GOT3 (cell line): ENCODE data around the gene SDC1.
"Not testable (repeated sequence)": the region's sequence is repeated elsewhere in the genome, so short reads cannot be mapped to it uniquely, and the experiment has no call there.

Source experiments
- DNase-seq: peaks from one replicate; lab custom pipeline; 2025; ENCODE audit warnings: mixed read lengths; lab: John Stamatoyannopoulos, UW

Gene SDC1, protein sequence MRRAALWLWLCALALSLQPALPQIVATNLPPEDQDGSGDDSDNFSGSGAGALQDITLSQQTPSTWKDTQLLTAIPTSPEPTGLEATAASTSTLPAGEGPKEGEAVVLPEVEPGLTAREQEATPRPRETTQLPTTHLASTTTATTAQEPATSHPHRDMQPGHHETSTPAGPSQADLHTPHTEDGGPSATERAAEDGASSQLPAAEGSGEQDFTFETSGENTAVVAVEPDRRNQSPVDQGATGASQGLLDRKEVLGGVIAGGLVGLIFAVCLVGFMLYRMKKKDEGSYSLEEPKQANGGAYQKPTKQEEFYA

DNA sequence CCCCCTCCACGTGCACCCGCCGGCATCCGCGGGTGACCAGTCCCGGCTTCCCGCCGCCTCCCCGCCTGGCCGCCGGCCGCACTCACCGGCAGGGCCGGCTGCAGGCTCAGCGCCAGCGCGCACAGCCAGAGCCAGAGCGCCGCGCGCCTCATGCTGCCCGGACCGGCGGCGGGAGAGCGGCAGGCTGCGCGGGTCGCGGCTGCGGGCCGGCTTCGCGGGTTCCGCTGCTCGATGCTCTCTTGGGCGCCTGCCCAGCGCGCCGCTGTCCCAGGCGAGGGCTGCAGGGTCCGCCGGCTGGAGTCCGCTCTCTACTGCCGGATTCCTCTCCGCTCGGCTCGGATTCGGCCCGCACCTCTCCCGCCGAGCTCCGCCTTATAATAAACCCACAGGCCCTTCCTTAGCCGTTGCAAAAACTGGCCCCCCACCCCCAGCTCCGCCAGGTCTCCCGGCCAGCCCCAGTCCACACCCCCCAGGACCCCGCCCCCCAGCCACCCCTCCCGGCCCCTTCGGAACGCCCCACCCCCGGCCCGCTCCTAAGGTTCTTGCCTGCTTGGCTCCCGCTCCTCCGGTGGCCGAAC, at the start of gene SDC1:
SDC1 (minus strand) TSS at position 415 of the 578 bp plus-strand sequence; CDS start at position 152, 263 bp downstream.
- DNase-seq: no peak

DNA sequence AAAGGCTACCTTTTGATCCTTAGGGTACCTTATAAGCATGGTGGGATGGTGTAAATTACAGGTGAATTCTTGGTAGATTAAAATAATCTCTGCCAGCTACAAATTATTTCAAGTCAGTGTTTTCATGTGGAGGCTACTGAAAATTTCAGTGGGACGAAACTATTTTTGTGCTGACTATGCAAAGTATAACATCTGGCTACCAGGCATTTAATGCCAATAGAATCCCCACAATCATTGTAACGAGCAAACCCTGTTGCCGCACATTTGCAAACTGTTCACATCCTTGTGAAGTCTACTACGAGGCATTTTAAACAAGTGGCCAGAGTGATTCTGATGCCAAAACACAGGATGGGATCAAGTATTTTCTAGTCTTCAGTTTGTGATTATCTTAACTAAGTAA, 48.1 kb upstream of the SDC1 start:
- no peak for DNase-seq

DNA sequence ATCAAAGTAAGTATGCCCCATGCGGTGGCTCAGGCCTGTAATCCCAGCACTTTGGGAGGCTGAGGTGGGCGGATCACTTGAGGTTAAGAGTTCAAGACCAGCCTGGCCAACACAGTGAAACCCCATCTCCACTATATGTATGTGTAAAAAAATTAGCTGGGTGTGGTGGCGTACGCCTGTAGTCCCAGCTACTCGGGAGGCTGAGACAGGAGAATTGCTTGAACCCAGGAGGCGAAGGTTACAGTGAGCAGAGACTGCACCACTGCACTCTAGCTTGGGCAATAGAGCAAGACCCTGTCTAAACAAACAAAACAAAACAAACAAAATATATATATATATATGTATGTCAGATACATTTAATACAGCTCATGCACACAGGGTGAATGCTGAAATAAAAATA, 43.4 kb upstream of the SDC1 start:
- not testable (repeated sequence) for DNase-seq

DNA sequence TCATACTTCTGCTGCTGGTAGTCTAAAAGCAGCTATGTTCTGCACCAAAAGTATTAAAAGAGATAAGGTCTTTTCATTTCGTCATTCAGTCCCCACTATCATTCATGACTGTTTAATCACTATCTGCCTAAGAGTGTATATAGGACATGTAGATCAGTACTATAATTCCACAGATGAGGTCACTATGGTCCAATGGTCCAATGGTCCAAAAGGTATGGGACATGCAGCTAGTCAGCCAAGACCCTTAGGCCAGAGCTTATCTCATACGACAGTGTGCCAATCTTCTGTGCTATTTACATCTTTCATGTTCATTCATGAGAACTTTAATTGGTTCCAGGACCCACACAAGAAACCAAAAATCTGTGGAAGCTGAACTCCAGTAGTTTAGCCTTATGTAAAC, 42.6 kb upstream of the SDC1 start:
- DNase-seq: no peak

DNA sequence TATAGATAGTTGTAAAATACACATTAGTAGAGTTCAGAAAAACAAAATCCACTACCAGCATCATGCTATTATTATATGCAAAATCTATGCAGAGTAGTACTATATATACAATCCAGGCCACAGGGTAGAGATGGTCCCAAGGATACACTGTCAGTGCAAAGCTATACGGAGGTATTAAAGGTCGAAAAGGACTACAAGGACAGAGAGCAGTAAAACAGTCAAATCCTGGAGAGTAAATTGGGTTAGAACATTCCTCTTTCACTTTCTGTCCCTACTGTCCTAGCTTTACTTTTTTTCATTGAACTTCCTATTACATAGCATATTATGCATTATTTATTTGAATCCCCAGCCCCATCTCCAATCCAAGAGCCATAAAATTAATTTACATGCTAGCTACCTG, 39.7 kb upstream of the SDC1 start:
- DNase-seq: no peak

DNA sequence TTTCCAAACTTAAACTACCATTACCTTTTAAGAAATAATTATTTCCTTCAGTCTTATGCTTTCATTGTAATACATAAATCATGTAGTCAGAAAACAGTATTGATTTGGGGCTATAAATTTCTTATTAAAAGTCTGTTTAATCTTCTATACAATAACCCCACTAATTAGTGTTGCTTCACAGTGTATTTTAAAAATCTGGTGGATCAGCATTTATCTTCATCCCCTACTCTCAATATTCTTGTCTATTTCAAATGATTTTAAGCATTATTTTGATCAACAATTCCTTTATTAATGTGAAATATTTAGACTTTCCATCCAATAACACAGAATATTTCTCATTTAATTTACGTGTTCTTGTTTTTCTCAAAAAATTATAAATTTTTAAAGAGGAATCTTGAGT, 32.5 kb upstream of the SDC1 start:
- DNase-seq: no peak

DNA sequence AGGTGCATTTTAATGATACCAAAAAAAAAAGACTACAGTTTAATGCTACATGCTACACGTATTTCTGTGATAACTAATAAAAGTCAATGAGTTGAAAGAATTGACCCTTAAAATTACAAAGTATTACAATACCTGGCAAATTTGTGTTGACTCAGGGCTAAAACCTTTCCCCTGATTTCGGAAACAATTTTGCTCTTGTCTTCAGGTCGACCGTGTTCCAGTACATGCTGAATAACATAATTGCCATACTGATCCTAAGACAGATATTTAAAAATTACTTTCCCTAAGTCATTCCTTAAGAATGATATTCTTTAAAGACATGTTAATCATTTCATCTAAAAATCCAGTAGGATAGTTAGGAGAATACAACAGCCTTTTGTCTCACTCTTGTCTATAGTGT, 29.8 kb upstream of the SDC1 start:
- no peak for DNase-seq

DNA sequence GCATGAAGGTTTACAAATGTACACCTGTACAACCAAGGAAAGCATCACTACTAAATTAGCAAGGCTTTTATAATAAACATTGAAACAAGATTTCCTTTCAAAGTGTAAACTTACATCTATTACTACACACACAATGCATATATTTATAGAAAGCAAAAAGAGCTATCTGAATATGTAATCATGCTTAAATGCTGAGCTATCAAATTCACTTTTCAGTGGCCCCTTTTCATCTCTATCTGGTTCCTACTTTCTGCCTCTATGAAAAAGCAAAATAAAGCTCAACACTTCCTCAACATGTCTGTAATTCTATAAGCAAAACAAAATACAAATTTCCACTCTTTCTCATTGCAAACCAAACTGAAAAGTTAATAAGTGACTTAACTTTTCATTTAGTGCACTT, 25.5 kb upstream of the SDC1 start:
- DNase-seq: no peak

DNA sequence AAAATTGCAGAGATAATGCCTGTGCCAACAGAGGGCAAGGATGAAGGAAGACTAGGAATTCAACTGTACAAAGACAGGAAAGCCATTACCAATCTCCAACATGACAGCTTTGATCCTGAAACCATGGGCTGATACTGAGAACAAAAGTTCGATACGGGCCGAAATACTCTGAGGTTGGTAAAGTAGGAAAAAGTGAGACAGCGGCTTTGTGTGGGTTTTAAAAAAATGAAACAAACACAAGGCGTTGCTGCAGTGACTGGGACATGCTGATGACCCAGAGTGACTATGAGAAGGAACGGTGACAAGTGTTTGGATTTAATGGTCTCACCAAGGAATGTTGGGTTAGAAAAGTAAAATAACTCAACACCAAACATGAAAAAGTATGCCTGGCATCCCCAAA, 24.2 kb upstream of the SDC1 start:
- no peak for DNase-seq

DNA sequence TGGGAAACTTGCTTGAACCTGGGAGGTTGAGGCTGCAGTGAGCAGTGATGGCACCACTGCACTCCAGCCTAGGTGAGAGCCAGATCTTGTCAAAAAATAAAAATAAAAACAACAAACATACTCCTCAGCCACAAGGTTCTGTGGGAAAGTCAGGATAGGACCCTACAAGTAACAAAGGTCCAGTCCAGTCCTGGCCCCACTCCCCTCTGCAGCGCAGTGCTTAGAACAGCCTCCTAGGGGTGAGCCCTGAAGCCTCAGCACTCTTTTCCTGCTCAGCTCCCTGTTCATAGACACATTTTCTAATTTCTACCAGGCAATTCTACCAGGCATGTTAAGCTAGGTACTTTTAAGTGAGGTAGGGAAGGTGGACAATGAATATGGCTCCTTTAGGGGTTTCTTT, 22.2 kb upstream of the SDC1 start:
- DNase-seq: no peak

DNA sequence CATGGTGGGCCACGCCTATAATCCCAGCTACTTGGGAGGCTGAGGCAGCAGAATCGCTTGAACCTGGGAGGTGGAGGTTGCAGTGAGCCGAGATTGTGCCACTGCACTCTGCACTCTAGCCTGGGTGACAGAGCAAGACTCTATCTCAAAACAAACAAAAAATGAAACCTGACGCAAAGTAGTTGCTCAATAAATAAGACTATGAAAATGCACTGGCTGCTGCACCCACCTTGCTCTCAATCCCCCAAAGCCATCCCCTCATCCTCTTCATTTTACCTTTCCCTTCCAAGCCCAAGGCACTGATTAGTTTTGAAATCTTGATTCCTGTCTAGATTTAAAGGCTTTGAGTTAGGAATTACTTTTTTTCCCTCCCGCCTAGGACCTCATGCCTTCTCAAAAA, 18.7 kb upstream of the SDC1 start:
- not testable (repeated sequence) for DNase-seq

DNA sequence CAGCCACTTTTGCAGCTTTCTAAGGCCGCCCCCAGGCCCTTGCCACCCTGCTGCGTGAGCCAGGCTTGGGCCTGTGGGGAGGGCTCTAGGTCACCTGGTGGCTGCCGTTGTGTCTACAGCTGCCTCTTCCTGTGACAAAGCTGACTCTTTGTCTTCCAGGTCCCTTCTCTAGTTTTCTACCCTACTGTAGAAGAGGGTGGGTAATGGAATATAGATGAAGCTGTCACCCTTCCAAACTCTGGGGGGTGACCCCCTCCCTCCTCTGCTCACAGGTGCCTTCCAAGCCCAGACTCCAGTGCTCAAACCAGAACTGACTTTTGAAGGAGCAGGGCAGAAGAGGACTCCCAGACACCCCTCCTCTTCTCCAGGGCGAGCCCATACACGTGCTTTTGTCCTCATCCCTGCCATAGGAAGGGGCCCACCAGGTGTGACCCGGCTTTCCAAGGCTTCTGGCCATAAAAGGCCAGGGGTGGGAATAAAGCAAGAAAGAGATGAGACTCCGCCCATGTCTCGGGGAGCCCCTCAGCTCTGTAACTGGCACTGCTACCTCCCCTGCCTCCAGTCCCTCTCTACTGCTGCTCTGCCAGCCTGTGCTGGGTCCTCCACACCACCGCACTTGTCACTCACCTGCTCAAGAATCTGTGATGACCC, 17.9 kb upstream of the SDC1 start:
- DNase-seq: no peak

DNA sequence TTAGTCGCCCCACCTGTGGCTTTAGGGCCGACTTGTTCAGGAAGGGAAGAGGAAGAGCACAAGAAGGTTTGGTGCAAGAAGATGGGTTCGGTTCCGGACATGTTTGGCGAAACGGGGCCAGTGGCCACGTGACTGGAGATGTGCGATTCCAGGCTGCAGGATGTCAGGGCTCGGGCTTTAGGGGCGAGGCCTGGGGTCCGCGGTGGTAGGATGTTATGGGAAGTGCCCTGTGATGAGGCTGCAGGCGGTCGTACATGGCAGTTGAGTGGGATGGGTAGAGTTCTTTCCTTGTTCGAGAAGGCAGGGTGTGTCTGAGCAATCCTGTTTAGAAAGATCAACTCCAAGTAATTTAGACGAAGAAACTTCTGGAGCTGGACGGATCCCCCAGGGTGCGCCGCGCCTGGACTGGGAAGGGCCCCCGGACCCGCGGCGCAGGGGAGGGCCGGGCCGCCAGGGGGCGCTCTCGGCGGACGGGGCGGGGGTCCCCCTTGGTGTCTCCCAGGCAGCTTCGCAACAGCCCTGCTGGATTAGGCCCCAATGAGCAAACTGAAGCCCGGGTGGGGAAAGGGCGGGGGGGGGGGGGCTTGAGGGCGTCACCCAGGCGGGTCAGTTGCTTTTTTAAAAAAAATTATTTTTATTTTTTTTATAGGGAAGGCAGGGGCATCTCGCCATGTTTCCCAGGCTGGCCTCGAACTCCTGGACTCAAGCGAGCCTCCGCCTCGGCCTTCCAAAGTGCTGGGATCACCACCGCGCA, 17.2 kb upstream of the SDC1 start:
- DNase-seq: no peak

DNA sequence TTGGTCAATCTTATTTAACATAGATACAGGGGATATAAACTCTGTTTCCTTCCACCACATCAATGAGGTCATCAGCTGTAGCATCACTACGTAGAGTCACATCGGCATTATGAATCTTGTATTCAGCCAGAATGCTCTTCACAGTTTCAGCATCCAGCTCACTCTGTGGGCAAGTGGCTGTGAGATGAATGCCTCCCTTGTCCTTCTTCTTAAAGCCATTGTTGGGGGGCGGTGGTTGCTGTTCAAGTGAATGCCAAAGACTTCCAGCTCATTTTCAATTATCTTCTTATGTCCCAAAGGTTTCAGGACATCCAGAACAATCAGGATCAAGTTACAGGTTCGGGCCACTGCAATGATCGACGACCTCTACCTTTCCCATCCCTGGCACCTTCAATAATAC, 15.4 kb upstream of the SDC1 start:
- DNase-seq: not testable (repeated sequence)

DNA sequence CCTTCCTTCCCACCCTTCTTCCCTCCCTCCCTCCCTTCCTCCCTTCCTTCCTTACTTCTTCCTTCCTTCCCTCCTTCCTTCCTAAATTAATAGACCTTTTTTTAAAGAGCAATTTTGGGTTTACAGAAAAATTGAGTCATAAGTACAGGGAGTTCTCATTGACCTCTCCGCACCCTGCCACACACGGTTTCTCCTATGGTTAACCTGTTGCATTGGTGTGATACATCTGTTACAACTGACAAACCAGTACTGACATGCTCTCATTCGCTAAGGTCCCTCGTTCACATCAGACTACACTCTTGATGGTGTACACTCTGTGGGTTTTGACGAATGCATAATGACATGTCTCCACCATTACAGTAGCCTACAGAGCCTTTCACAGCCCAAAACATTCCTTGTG, 11.6 kb upstream of the SDC1 start:
- DNase-seq: no peak

DNA sequence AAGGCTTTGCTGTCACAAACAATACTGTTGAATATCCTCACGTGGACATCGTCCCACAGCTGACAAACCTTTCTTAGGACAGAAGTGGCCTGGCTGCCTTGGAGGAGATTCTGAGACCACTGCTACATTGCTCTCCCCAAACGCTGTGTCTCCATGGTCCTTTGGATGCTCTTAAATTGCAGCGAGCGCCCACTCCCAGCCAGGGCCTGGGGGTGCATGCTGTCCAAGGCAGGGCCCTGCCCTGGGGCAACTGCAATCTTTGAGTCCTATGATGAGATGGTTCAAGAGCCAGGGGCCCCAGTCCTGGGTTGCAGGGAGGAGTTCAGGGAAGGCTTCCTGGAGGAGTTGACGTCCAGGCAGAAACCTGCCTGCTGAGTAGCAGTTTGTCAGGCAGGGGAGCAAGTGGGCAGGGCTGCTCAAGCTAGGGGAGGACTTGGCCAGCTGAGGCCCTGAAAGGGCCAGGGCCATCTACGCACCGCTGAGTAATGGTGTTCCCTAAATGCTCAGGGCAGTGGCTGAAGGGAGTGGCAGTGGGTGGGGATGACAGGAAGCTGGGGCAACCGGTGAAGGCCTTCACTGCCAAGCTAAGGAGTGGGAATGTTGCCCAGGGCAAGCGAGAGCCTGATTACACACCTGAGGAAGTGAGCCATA, 10.8 kb upstream of the SDC1 start:
- no peak for DNase-seq

DNA sequence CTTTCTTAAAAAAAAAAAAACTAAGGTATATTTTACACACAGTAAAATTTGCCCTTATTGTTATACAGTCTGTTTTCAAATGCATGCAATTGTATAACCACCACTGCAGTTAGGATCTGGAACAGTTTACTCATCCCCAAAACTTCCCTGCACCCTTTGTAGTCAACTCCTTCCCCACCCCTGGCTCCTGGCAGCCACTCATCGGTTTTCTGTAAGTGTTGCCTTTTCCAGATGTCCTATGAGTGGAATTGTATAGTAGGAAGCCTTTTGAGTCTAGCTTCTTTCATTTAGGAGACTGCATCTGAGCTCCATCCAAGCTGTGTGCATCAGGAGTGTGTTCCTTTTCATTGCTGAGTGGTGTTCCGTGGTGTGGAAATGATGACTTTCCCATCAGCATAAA, 9.7 kb upstream of the SDC1 start:
- not testable (repeated sequence) for DNase-seq

DNA sequence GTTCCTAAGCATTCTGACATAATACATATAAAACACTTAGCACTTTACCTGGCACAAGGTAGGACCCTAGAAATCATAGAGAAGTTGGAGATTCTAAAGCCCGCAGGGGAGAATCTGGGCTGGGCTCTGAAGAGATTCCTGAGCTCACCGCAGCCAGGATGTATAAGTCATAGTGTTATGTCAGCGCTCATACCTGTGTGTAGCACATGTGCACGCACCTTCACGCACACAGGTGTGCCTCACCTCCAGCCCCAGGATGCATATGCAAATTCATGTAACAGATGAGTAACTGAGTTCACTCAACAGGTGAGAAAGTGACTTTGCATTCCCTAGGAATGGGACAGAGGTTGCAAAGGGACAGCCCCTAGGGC, 7.9 kb upstream of the SDC1 start:
- no peak for DNase-seq

DNA sequence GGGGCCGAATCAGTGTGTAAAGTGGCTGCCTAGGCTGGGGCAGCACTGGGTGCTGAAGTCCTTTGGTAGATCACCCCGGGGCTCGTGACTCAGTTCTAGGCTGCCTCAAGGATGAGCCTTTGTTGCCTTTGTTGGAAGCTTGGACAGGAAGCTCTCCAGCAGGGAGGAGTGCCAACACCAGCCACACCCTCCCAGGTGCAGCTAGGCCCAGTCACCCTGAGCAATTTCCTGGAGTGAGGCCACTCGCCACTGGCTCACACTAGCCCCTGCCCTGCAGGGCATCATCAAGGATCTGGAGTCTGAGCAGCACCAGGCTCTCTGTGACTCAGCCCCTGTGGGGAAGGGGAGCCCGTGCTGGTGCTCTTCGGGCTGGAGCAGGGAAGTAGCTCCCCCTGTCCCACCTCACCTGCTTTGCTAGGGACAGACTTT, 6.7 kb upstream of the SDC1 start:
- no peak for DNase-seq

DNA sequence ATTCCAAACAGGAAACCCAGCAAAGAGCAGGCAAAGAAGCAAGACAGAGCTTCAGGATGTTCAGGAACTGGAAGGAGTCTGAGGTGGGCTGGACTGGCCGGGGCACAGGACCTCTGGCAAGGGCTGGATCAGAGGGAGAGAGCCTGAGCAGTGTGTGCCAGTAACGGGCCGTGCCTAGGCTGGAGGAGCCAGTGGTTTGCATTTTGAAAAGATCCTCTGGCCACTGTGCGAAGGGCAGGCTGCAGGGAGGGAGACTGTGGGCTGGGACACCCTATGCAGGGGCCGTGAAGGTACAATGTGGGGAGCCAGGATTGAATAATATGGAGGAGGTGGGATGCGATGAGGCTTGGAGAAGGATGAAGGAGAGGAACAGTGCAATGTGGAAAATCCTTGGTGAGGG, 6.2 kb upstream of the SDC1 start:
- no peak for DNase-seq

DNA sequence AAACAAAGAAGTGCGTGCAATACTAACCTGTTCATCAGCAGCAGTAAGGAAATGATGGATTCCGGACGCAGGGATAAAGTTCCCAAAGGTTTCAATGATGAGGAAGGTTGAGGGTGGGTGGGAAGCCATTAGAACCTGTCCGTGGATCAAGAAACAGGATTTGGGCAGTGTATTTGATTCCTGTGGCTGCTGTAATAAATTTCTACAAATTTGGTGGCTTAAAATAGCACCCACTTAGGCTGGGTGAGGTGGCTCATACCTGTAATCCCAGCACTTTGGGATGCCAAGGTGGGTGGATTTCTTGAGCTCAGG, 5.1 kb upstream of the SDC1 start:
- DNase-seq: no peak

DNA sequence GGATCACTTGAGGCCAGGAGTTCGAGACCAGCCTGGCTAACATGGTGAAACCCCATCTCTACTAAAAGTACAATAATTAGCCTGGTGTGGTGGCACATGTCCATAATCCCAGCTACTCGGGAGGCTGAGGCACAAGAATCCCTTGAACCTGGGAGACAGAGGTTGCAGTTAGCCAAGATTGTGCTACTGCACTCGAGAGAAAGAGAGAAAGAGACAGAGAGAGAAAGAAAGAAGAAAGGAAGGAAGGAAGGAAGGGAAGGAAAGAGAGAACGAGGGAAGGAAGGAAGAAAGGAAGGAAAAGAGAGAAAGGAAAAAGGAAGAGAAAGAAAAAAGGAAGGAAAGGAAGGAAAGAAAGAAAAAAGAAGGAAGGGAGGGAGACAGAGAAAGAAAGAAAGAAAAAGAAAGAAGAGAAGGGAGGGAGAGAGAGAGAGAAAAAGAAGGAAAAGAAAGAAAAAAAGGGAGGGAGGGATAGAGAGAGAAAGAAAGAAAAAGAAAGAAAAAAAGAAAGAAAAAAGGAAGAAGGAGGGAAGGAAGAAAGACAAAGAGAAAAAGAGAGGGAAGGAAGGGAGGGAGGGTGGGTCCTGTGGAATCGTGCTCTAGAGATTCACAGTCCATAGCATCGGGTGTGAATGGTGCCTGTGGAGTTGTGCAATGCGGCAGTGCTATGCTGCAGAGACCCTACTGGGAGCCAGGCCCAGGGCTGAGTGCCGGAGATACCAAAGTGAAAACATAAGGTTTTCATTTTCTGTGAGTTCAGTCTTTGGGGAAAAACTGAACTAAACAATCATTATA, 4.6 kb upstream of the SDC1 start:
- no peak for DNase-seq
